ENCODE data around the gene ZFP14.
A peak's percentile ranks its signal among the peaks of the same experiment; 100 is the strongest.

ZFP14 gene

GRCh38 chr19:36378625-36379509 lies at the start of gene ZFP14:
TSS of gene ZFP14 (minus strand) at chr19:36379201. CDS start at chr19:36367892, 11,309 bp downstream.
- peak; percentile 83 for DNase-seq (ENCODE audit: low read depth)

DNA sequence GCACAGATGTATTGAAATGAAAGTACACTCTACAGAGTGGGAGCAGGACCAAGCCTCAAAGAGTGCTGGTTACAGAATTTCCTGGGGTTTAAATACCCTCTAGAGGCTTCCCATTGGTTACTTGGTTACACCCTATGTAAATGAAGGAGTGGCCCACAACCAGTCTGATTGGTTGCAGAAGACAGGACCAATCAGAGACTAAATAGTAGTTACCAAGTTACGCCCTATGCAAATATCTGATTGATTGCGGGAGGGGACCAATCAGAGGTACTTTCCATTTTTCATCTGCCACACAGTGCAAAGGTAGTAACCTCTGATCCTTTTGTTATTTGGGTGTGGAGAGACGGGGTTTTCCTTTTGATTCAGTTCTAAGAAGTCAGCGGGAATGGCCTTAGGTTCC lies 44.9 kb upstream of the ZFP14 start:
- DNase-seq (ENCODE audit: low read depth): no peak

- no peak for DNase-seq (ENCODE audit: low read depth)
Observed at GRCh38 chr19:36421749-36422481, 42.9 kb upstream of the ZFP14 start.

- no peak for DNase-seq (ENCODE audit: low read depth)
Observed at GRCh38 chr19:36420961-36421748, 42.2 kb upstream of the ZFP14 start.

- DNase-seq (ENCODE audit: low read depth): peak; percentile 63
Observed at GRCh38 chr19:36418287-36419001, 39.4 kb upstream of the ZFP14 start, which contains the start of gene ZFP82. TSS of gene ZFP82 (minus strand) at chr19:36418644. CDS start at chr19:36409789, 8,855 bp downstream.

GRCh38 chr19:36417752-36418286 lies 38.8 kb upstream of the ZFP14 start:
- DNase-seq (ENCODE audit: low read depth): no peak

DNA sequence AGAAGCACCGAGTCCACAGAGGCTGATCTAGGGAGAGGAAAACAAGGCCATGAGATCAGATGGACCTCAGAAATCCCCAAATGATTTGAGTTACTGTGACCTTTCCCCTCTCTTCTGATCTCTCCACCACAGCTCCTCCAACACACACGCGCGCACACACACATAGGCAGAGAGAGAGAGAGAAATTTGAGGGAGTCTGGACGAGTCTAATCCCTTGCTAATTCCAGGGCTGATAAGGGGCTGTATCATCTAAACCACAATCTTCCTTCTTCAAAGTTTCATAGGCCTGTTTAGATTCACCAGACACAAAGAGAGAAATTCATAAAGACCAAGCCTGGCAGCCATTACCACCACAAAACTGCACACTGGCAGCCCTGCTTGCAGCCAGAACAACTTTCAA lies 30.8 kb upstream of the ZFP14 start:
- DNase-seq (ENCODE audit: low read depth): no peak

DNA sequence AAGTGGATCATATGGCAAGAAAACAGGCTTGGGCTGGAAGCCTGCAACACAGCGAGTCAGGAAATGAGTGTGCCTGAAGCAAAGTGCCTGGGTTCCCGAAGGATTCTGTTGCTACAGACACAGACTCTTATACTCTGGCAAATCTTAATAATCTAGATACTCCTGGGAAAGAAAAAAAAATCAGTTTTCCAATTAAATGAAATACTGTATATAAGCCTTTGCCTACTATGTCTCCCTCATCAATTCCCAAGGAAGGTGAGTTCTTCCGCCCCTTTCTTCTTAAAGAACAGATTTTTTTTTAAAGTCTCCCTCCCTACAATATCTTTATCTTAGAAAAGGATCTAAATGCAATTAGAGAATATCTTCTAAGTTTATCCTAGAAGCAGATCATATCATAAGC lies 29.1 kb upstream of the ZFP14 start:
- DNase-seq (ENCODE audit: low read depth): no peak

DNA sequence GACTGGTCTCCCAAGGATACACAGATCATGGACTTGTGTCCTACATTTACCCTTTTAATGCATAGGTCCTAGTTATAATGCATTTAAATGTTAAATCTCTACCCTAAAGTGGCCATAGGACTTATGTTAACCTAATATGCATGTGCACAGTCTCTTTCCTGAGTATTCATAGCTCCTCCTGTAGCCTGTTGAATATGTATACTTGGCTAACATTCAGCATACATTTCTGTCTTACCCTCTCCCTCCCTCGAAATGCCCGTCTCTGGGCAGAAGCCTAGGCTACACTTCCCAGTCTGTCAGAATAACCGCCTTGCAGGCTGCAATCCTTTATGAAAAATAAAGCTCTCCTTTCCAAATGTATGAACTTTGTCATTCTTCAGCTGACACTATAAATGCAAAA lies 25.5 kb upstream of the ZFP14 start:
- no peak for DNase-seq (ENCODE audit: low read depth)

GRCh38 chr19:36401475-36401874 lies 22.5 kb upstream of the ZFP14 start:
- no peak for DNase-seq (ENCODE audit: low read depth)

GRCh38 chr19:36398571-36398970 lies 19.6 kb upstream of the ZFP14 start:
- no peak for DNase-seq (ENCODE audit: low read depth)

DNA sequence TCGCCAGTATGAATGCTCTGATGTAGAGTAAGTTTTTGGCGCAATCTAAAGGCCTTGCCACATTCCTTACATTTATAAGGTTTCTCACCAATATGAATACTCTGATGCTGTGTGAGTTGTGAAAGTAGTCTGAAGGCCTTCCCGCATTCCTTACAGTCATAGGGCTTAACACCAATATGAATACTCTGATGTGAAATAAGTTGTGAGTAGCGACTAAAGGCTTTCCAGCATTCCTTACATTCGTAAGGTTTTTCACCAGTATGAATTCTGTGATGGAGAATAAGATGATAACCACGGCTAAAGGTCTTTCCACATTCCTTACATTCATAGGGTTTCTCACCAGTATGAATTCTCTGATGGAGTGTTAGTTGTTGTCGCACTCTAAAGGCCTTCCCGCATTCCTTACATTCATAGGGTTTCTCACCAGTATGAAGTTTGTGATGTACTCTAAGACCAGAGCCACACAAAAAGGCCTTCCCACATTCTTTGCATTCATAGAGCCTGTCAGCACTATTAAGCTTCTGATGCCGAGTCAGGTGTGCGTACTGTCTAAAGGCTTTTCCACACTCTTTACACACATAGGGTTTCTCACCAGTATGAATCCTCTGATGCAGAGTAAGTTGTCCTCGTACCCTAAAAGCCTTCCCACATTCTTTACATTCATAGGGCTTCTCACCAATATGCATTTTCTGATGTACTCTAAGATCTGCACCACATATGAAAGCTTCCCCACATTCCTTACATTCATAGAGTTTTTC lies 14.1 kb upstream of the ZFP14 start:
- DNase-seq (ENCODE audit: low read depth): no peak

- no peak for DNase-seq (ENCODE audit: low read depth)
Observed at GRCh38 chr19:36379510-36379819, 464 bp upstream of the ZFP14 start.

DNA sequence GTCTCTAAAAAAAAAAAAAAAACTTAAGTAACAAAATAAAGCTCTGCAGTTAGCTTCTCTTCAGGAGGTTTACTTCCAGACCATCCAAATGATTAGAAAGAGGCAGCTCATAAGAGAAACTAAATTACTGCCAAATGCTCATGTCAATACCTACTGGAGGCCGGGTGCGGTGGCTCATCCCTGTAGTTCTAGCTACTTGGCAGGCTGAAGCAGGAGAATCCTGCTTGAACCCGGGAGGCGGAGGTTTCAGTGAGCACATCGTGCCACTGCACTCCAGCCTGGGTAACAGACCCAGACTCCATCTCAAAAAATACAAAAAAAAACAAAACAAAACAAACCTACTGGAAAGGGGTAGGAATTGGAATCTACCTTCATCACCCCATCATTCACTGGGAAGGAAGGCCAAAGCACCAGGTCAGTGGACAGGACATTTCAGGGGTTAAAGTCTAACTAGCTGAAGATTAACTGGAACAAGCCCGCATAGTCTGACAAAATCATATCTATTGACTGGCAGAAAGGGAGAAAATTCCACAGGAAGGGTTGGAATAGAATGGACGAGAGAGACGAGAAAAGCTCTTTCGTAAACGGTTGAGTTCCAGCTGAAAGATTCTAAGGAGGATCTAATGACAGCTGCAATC lies 1.3 kb downstream of the ZFP14 start:
- no peak for DNase-seq (ENCODE audit: low read depth)

DNA sequence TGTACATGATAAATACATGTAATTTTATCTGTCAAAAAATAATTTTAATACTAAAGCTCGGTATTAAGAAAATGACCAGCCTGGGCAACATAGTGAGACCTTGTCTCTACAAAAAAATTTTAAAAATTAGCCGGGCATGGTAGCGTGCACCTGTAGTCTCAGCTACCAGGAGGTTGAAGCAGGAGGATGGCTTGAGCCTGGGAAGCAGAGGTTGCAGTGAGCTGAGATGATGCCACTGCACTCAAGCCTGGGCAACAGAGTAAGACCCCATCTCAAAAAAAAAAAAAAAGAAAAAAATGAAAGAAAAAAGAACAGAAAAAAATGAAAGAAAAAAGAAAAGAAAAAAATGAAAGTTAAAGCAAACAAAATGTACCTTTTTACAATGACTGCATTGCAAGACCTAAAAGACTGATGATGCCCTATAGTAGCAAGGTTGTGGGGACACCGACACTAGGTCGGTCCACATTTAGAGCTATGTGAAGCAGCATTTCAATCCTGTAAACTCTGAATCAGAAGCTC lies 5.3 kb downstream of the ZFP14 start:
- no peak for DNase-seq (ENCODE audit: low read depth)

DNA sequence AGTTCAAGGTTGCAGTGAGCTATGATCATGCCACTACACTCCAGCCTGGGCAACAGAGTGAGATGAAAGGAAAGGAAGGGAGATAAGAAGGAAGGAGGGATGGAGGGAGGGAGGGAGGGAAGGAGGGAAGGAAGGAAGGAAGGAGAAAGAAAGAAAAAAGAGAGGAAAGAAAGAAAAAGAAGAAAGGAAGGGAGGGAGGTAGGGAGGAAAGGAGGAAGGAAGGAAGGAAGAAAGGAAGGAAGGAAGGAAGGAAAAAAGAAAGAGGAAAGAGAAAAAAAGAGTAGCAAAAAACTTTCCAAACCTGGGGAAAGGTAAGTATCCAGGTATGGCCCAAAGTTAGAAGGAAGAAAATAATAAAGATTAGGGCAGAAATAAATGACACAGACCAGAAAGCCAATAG lies 7.1 kb downstream of the ZFP14 start:
- no peak for DNase-seq (ENCODE audit: low read depth)

GRCh38 chr19:36363845-36364244 lies 15.2 kb downstream of the ZFP14 start:
- DNase-seq (ENCODE audit: low read depth): no peak

GRCh38 chr19:36340786-36341372 lies 38.1 kb downstream of the ZFP14 start:
- DNase-seq (ENCODE audit: low read depth): no peak

GRCh38 chr19:36331353-36332228 lies 47.4 kb downstream of the ZFP14 start:
- DNase-seq (ENCODE audit: low read depth): peak; percentile 91
